ENCODE data around the gene SLIT3.

SLIT3 gene

GRCh38 chr5:168925160-168925559 lies 375.8 kb downstream of the SLIT3 start:
- no peak for DNase-seq (ENCODE audit: low spot score)

DNA sequence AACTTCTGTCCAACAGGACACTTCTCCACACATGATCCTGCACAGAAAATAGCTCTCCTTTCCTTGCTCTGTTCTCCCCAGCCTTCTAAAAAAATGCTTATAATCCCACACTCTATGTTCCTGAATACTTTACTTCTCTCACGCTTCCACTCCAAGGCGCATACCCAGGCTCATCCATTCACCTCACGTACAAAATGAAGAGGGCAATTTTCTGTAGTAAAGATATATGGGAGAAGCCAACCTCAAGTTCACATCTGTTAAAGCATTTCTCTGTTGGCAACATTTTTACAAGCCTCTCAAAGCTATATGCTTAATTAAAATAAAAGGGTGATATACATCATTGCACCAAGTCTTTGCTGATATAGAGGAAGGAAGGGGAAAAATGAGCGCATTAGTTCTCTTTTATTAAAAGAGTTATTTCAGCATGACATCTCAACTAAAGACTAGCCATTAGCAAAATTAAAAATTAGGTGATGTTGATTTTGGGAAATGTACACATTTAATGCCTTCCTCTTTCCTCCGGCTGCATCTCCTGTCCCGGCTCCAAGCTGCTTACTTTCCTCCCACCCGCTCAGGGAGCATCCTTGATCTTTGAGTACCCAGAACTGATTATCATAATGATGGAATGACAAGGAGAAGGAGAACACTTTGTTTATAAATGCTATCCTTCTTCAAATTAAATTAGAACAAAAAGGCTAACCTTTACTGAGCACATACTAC lies 379.6 kb downstream of the SLIT3 start:
- no peak for DNase-seq (ENCODE audit: low spot score)

DNA sequence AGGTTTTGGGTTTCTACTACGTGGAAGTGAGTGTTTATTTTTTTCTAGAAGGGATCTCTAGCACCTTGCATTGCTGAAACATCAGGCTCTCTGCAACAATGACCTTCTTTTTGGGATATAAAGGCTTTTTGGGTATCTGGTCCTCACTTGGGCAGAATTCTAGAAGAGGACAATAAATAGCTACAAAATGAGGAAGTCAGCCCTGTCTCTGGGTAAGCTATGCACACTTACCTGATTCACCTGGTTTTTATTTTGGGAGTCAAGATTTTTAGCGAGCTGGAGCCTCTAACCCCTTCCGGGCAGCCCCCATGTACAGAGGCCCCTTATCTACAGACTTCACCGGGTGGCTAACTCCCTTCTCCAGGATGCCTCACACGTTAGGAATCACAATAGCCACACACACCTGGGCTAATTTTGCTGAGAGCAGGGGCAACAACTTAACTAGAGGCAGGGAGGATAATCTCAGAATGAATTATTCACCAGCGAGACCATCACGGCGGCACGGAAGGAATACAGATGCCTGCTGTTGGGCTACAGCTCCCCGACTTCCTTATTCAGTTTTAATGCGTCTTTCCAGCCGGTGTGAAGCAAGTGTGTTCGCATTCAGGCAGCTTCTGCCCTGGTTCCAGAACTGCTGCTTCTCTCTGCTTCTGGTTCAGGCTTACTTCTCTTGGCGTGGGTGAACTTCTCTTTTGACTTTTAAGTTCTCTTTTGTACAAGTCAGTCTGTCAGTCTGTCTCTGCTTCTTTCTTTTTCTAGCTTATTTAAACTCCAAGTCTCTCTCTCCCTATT lies 380.7 kb downstream of the SLIT3 start:
- peak; percentile 45 for DNase-seq (ENCODE audit: low spot score)

DNA sequence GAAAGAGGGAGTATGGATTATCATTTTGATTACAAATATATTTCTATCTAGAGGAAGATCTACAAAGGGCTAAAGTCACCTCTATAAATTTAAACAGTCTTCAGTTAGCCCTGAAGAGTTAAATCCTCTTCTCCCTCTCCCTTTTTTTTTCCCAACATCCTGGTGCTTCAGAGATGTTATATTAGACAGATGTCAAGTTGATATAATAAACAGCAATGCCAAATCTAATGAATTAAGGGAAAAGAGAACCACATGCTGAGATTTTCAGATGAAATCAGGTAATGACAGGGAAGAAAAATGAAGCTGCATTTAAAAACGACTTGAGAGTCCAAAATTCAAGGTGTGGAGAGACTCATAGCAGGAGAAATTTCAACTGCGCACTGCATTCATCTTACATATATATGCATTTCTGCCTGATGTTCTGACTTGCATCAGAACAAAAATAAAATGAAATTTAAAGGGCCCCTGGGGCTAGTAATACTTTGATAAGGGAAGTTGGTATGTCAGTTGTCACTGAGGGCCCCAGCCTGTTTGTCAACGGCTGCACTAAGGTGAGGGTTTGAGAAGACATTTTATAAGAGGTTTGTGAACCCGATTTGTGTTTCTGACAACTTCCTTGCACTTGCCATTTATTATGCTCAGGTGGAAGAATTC lies 382.9 kb downstream of the SLIT3 start:
- no peak for DNase-seq (ENCODE audit: low spot score)

DNA sequence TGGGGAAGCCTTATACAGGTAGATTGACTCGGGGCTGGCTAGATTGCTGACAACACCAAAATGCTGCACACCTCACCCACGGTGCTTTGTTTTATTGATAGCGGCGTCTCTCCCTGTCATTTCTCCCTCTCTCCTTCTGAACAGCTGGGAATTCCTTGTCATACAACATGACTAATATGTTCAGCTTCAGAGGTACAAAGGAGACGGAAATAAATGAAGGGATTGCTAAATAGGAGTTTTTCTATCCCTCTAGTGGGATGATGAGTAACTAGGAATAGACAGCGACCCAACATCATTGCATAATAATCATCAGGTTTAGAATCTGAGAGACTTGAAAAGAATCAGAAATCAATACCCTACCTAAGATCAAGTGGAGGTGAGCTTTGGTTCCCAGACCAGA lies 384.1 kb downstream of the SLIT3 start:
- no peak for DNase-seq (ENCODE audit: low spot score)

GRCh38 chr5:168916266-168916665 lies 384.7 kb downstream of the SLIT3 start:
- no peak for DNase-seq (ENCODE audit: low spot score)

GRCh38 chr5:168914491-168914890 lies 386.4 kb downstream of the SLIT3 start:
- no peak for DNase-seq (ENCODE audit: low spot score)

- no peak for DNase-seq (ENCODE audit: low spot score)
Observed at GRCh38 chr5:168910874-168911273, 390.1 kb downstream of the SLIT3 start.

GRCh38 chr5:168908207-168908606 lies 392.7 kb downstream of the SLIT3 start:
- DNase-seq (ENCODE audit: low spot score) = no peak

DNA sequence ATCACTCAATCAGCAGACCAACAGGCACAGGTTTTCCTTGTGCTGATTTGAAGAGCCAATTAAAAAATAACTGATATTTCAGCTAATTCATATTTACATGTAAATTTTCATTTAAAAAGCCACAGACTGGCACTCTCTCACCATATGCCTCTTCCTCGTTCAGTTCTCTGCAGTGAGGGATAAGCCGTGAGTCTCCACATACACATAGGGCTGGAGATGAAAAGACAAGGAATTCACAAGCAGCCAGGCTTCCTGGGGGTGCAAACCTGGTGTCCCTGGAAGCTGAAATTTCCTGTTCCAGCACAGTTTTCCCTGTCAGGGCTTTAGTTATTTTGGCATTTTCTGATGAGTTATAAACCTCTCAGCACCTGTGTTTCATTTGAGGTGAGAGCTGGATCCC lies 397.9 kb downstream of the SLIT3 start:
- no peak for DNase-seq (ENCODE audit: low spot score)

- no peak for DNase-seq (ENCODE audit: low spot score)
Observed at GRCh38 chr5:168899673-168900072, 401.3 kb downstream of the SLIT3 start.

- no peak for DNase-seq (ENCODE audit: low spot score)
Observed at GRCh38 chr5:168899264-168899663, 401.7 kb downstream of the SLIT3 start.

DNA sequence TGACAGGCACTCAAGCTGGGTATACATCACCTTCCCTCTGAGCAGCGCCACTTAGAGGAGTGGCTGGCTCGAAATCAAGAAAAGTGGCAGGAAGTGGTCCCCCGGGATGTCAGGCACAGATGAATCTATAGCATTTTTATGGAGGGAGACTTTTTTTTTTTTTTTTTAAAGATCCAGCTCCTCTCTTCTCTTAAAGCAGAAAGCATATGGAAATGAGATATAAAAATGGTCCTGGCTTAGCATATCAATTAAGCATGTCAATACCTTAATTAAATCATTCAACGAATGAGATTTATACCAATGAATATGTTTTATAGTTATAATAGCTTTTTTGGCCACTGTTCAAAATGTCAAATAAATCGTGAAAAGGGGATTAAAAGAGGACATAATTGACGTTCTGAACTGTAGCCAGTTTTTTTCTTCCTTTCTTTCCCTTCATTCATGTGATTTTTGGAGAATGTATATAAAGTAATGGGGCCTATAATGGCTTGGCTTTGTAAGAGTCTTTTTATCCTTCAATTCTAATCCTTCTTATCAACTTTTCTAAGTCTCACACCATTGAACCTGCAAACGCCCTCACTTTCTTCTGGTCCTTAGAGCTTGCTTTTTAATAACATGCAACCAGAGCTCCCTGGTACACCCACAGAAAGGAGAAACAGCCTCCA lies 402.6 kb downstream of the SLIT3 start:
- no peak for DNase-seq (ENCODE audit: low spot score)

GRCh38 chr5:168897387-168898122 lies 403.4 kb downstream of the SLIT3 start:
- DNase-seq (ENCODE audit: low spot score) = no peak

DNA sequence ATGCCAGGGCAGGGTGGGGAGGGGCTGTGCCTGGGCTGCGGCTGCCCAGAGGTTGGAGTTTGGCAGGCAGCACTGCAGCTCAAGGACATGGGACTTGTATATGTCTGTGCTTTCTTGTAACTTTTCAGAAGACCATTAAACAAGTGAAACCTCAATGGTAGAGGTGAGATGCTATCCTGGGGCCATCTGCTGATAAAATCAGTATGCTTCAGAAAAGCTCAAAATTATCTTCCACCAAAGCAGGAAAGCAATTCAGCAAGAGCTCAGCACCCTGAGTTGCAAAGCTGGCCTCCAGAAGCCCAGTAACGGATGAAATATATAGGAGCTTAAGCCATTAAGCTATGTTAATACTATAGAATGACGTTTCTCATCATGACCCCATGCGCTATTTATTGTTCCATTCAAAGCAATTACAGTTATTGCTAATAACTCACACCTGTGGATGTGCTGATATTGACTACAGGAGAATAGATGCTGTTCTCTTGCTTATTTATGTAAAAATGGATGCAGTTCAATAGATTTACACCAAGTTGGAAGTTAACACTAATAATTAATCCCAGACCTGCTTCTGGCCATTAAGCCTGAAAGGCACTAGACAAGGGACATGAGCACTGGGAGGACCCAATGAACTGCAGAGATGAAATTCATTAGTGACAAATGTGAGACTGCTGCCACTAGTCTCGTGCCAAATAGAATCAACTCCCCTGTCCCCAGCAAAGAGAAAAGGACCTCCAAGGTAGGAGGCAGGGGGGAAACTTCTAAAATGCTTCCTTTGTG lies 405.5 kb downstream of the SLIT3 start:
- DNase-seq (ENCODE audit: low spot score) = no peak

DNA sequence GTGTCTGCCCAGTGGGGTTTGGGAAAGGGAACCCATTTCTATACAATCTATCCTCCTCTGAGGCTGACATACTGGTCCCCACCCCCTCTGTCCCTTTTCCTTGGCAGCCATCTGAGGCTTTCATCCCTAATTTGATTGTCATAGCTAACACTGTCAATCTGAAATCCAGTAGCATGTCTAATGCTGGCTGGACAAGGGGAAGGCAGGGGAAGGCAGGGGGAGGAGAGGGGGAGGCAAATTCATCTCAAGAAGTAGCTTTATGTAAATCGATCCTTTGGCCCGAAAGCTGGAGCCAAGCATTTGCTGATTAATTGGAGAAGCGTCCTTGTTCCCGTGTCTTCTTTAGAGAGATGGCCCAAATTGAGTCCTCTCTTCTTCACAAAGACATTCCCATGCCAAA lies 407.7 kb downstream of the SLIT3 start:
- no peak for DNase-seq (ENCODE audit: low spot score)

- no peak for DNase-seq (ENCODE audit: low spot score)
Observed at GRCh38 chr5:168892618-168893186, 408.2 kb downstream of the SLIT3 start.

- DNase-seq (ENCODE audit: low spot score) = no peak
Observed at GRCh38 chr5:168890816-168891812, 409.8 kb downstream of the SLIT3 start.

- DNase-seq (ENCODE audit: low spot score) = no peak
Observed at GRCh38 chr5:168889039-168889438, 411.9 kb downstream of the SLIT3 start.
